Measurements from ENCODE around the gene CYTH4.

- TF ChIP-seq EP300 (IDR thresholded peaks at IDR 0.05): no peak
- TF ChIP-seq CTCF (IDR thresholded peaks at IDR 0.05): no peak
Measured at GRCh38 chr22:37243402-37244113, 38.8 kb upstream of the CYTH4 start.

Measured in ovary (tissue), 3 donors.